NCI-H524 (cell line): ENCODE results near the gene APOBEC4.
"Not testable (repeated sequence)": the region's sequence is repeated elsewhere in the genome, so short reads cannot be mapped to it uniquely, and the experiment has no call there.

Experiments used
- DNase-seq, 2 experiments: peaks; one replicate each; lab custom pipeline; 2025; lab: John Stamatoyannopoulos, UW

Gene APOBEC4

DNA sequence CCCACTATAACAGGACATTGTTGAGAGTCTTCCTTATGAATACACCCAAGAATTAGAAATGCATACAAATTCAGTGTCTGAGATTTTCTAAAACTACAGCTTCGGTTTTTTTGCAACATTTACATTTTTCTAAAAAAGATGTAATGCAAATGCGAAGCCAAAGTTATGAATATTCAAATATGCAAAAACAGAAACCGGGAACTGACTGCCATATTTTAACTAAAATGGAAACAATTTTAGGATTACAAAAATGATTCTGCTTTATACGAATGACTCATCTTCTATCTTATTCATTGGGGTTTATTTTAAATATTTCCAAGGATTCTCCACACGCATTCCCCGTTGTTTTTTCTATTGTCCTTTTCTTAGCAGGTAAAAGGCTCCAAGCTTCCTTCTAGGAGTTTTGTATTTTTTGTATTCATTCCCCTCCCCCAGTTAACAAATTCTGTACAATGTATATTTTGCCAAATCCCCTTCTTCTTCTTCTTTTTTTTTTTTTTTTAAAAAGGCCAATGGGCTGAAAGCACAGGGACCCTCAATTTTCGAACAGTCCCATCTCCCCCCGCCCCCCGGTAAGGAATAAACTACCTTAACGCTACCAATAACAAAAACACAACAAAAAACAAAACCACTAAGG is 18.6 kb downstream of the APOBEC4 start:
- DNase-seq = no peak

DNA sequence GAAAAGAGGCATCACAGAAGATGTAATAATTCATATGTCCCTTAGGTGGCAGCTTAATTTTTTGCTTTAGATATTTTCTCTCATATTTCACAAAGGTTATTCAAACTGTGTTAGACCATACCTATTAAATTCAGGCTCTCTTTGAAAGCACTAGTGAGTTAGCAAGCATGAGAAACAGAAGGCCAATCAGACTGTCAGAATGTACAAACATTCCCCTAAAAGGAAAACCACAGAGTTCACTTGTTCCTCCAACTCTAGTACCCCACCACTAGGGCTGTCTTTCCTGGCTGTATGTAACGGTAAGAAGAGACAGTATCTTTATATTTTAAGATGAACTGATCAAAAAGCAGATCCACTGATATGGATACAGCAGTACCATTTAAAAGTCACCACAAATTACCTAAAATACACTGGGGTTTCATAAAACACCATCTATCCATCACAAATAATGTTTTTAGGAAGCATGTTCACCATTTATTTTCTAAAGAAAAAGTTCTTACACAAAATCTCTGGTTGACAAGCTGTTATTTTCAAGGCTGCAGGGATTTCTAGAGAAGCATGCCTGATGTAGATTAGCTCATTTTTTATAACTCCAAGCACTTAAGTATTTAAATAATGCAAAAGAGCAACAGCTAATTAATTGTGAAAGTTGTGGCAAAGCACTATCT is 19.3 kb downstream of the APOBEC4 start:
- DNase-seq = peak in 1 of 2 experiments; percentile 79

DNA sequence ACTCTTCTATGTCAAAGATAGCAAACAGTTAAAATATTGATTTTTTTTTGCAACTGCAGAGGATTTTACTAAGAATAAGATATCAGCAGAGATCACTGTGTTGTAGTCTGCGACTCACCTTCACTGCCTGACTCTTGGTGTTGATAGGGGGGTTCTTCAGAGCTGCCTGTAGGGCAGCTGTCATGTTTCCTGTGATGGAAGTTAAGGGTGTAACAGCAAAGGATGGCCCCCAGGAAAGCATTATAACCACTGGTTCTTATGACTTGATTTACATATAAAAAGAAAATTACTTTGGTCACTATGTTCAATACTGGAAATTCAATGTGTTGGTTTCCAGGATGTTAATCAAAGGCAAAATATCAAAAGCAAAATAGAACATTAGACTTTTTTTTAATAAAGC is 20.2 kb downstream of the APOBEC4 start:
- DNase-seq = peak in 1 of 2 experiments; percentile 19

DNA sequence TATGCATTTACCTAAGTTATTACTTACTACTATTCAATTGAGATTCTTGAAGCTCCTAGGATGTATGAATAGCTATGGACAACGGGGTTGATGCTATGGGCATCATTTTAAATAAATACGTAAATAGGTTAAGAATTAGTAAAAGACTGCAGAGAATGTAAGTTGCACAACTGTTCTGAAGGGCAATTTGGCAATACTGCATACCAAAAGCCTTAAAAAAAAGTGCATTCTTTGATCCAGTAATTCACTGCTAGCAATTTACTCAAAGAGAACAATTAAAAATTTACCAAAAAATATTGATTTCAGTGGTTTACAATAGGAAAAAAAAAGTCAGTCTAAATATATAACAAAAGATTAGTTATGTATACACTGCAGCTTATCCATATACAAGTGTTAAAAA is 21.0 kb downstream of the APOBEC4 start:
- no peak for DNase-seq

DNA sequence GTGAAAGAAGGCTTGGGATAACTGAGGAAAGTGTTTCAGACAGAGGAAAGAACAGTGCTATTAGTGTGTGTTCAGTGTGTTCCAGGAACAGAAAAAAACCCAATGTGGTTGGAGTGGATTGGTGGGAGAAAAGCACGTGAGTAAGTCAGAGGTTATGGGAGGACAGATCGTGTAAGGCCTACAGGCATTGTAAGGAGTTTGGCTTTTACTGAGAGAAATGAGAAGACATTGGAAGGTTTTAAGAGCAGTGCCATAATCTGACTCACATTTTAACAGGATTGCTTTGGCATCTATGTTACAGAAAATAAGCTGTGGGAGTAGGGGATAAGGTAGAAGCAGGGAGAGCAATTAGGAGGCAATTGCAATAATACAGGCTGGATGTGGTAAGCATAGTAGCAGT is 22.4 kb downstream of the APOBEC4 start:
- DNase-seq = no peak

DNA sequence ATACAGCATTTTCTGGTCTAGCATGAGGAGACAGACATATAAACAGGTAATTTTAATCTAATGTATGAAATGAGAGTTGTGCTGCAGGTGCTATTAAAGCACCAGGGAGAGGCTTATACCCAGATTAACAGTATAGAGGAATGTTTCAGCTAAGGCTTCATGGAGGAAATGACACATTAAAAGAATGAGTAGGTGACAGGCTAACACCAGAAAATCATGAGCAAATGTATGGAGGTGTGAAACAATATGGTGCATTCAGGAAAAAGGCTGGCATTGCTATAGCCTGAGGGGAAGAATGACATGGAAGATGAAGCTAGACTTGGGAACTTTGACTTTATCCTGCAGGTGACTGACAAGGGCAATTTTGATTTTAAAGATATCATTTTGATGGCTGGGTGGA is 24.6 kb downstream of the APOBEC4 start:
- no peak for DNase-seq

DNA sequence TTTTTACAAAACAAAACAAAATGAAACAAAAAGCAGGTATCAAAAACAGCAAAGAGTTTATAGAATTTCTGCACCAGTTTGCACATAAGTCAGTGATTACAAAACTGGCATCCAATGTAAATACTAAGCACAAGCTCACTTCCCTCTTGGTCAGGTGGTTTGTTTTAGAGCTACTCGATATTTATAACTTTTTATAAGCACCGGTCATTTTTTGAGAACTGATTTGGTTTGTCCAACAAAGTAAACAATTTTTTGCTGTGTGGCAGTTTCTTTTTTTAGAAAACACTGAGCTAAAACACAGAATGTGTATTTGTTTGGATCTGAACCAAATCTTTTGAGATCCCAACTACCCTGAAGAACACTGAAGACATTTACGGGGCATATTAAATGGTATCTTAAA is 26.9 kb downstream of the APOBEC4 start:
- not testable (repeated sequence) for DNase-seq

DNA sequence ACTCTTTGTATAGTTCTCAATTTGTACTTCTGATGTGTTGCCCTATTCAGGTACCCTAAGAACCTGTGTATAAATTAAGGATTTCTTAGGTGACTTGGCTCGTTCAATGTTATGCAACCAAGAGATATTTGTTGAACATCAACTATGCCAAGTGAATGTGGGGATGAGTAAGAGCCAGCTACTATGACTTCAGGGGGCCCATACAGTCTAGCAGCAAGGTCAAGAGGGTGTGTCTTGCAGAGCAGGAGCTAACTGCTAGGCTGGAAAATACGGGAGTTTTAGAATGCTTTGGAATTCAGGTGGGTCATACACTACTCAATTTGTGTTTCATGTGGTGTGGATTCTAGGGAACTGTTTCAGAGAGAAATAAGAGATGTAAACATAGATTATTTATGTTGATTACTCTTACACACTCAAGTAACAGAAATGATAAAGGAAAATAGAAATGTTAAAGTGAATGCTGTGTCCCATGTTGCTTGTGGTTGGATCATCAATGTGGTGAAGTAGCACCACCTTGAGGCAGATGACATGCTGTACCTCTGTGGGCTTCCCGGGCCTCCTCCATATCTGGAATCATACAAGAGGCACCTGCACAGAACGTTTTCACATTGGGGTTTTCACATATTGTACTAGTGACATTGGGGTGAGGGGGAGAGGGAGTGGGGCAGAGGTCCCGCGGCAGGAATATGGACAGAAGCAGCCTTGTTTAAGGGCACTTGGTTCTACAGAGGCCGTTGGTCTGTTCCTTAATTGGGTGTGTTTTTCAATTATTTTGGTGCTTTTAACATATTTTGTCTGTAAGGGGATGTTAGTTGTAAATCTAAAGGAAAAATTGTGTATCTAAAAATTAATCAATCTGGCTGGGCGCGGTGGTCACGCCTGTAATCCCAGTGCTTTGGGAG is 30.0 kb downstream of the APOBEC4 start:
- peak; percentile 28 to 66 for DNase-seq

DNA sequence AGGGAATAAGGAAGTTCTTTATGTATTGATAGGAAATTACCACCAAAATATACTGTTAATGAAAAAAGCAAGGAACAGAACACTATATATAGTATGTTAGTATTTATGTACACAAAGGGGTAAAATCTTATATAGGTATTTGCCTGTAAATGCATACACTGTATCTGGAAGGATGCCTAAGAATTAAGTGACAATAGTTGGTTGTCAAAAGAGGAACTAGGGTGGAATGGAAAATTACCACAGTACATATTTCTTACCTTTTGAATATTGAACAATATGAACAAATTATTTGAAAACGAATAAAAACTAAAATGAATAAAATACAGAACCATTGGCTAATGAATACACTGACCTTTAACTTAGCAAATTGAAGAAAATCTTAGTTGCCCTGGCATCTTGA is 31.1 kb downstream of the APOBEC4 start:
- DNase-seq = no peak

DNA sequence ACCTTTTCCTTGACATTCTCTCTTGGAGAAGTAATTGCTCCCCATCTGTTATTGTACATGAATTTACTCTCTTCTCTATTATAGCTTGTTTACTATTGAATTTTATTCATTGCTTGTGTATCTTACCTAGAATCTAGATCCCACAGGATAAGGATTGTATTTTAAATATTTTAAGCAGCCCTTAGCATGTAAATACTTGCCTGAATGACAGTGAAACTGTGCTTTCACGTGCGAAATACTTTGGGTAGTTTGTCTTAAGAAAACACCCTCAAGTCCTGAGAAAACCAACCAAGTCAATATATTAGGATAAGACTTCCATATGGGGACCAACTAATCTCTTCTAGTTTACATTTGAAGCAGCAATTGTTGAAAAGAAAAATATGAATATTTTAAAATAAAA is 32.8 kb downstream of the APOBEC4 start:
- DNase-seq = no peak

DNA sequence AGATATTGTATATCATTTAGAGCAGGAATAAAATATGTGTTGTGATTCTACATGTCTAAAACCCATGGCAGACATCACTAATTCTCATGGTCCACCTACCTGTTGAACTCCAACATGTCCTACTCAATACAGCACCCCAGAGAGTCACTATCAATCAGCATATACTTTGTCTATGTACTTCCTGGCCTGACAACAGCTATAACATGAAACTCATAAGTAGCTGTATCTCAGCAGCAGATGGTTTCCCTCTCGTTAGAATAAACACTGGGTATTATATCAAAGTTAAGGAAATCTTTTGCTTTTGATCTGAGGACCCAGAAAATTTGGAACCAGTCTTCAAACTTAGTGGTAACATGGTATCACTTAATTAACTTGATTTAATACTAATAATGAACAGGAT is 33.3 kb downstream of the APOBEC4 start:
- DNase-seq = no peak

DNA sequence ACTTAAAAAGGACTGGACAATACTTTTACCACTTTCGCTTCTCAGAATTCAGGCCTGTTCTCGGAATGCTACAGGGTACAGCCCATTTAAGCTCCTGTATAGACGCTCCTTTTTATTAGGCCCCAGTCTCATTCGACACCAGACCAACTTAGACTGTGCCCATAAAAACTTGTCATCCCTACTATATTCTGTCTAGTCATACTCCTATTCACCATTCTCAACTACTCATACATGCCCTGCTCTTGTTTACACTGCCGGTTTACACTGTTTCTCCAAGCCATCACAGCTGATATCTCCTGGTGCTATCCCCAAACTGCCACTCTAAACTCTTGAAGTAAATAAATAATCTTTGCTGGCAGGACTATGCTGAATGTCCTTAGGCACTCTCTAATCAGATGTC is 34.9 kb downstream of the APOBEC4 start:
- DNase-seq = not testable (repeated sequence)

DNA sequence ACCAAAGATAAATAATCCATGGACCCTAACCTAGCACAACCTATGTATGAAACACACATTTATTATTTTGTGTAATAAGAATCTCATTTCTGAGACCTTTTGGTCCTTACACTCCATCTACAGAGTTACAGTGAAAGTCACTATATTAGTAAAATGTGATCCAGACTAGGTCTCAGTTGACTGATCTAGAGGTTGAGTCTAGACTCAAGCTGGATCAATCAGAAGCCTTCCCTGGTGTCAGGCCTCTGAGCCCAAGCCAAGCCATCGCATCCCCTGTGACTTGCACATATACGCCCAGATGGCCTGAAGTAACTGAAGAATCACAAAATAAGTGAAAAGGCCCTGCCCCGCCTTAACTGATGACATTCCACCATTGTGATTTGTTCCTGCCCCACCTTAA is 40.1 kb downstream of the APOBEC4 start:
- DNase-seq = not testable (repeated sequence)

DNA sequence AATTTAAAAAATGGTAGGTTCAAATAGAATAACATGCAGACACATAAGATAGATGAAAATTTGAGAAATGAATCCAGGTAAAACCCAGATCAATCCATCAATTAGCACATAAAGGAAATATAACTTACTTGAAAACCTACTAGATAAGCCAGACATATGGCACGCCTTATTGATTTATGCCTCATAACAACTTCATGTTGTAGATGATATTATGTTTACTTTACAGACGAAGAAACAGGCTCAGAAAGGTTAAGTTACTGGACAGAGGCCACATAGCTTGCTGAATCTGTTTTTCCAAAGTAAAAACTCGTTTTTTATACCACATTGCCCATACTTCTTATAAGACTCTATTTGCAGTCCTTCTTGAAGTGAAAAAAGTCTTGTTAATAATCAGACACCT is 40.7 kb downstream of the APOBEC4 start:
- no peak for DNase-seq

DNA sequence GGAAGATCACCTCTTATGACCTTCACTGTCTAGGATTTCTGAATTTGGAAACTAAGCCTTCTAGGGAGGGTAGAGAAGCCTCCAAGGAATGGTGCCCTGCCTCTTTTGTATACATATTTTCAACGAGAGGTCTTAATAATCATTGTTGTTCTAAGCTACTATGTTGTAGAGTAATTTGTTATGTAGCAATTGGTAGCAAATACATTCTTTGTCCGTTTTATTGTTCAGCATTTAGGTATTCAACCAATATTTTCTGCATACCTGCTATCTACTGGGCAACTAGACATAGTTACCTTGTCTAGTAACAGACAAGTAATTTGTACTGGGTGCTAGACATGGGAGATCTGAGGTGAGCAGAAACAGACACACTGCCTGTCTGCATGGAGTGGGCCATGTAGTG is 42.1 kb downstream of the APOBEC4 start:
- DNase-seq = no peak

DNA sequence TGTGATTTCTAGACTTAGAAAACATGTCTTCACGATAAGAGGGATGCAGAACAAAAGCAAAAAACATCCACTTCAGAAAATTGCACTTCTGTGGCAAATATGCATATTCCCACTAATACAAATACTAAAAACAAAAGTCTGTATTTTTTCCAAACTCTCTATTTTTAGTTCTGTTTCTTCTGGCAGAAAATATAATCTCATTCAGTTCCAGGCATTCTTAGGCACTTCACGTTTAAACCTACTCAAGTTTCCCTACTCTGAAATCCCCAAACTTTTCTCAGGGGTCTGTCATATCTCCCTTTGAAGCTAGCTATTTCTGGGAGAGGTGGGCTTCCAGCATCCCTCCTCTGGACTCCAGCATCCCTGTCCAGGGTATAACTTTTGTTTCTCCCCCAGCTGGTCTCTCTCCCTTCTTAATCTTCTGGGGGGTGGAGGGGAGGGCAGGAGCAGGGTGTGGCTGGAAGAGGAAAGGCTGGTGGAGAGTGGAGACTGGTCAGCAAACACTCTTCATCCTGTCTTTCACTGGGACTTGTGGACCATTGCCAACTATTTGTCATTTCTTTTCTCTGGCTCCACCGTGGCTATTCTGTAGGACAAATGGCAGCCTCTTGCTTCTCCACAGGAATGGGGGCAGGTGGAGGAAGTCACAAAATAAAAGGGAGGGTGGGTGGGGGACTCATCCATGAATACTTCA is 43.2 kb downstream of the APOBEC4 start:
- DNase-seq = no peak

DNA sequence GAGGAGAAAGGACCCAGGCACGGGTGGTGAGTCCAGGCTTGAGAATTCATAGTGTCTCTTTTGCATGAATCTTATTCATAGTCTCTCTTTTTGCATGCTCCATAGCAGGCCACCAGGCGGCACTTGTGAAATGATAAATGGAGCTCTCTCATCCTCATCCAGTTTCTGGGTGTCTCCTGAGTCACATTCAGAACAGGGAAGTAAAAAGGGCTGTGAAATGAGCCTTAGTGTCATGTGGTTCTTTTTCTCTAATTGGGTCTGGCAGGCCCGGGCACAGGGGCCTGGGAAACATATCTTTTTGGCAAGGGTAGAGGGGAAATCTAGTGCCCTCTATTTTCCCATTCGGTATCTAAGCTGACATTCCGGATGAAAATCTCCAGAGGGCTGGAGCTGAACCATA is 43.8 kb downstream of the APOBEC4 start:
- DNase-seq = peak in 1 of 2 experiments; percentile 20

DNA sequence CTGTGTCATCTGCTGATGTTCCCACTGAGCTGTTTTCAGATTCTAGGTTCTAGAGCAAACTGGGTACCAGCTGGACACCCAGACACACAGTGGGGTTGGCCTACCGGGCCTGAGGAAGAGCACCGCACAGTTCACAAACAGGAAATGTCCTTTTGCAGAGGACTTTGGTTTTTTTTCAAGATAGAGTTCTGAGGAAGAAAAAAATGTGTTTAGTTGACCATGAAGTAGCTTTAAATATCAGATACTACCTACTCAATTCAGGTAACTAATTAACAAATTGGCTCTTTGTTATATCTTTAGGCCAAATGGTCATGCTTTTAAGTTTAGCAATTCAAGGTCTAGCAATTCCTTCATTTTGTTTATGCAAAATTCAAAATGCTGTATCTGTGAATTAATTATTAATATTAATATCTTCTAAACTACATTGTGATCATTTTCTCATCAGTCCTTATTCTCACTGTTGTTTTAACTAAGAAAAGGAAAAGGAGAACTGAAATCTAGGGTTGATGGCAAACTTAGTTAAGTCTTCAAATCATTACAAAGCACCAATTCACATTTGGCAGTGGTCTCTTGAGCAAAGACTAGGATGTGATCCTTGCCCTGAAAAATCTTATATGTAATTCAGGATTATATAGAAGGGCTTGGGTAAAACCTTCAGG is 45.7 kb downstream of the APOBEC4 start:
- no peak for DNase-seq

DNA sequence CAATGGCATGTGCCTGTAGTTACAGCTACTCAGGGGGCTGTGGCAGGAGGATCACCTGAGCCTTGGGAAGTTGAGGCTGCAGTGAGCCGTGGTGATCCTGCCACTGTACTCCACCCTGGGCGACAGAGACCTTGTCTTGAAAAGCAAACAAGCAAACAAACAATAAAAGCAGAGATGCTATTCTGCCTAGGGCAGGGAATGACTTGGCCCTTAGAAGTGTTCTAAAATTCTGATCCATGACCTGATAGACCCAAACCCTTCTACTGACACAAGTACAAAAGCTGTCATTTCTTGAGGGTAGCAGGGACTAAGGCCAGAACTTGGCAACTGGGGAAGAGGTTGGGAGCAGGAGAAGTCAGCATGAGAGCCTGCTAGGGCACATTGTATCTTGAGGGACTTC is 47.2 kb downstream of the APOBEC4 start:
- DNase-seq = no peak

DNA sequence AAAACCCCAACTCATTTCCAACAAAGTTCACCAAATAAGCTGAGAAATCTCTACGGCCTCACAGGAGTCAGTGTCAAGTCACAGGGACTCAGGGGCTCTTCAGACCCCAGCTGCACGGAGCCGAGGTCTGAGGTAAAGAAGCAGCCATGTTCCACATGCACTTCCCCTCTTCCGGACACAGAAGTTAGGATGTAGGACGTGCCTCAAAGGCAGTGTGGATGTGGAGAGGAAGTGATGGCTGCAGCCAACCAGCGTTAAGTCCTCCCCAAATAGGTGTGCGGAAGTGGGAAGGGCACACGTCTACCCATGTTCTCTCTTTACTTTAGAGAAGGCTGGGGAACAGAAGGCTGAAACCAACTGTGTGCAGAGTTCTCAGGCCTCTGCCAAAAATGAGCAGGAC is 48.3 kb downstream of the APOBEC4 start:
- no peak for DNase-seq

DNA sequence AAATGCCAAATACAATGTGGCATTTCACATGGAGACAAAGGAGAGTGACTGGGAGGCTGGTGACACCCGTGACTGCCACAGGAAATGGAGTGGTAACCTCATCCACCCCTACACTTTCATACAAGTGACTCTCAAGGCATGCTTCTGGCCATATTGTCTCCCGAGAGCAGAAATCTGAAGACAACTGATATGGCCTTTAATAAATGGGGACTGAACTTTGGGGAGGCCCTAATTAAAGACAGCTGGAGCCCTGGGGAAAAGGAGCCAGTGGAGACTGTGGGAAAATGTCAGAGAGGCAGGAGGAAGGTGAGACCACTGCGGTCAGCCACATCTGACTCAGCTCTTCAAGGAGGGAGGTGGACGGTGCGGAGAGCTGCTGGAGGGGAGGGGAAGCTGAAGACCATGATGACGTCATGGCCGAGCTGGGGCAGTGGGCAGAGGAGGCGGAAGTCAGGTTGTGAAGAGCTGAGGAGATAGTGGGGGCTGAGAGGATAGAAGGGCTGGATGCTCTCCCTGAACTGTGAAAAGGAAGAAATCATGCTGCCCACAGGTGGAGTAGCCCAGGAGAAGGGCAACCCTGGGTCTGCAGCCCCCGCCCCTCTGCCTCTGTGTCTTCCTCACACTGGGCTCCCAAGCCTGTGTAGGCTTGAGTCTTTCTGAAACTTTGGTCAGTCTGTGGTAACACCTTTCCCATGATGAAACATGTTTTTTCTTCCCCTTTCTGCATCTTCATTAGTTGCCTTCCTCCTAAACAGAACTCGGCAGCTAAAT is 48.9 kb downstream of the APOBEC4 start:
- DNase-seq = no peak
